RPMI7951 (cell line): ENCODE data around the gene PRKRIP1. TPM values are rescaled to one million over a fixed set of nuclear protein-coding genes. Genes with fewer than 3 reads are reported as not detected.
"Not testable (repeated sequence)": the region's sequence is repeated elsewhere in the genome, so short reads cannot be mapped to it uniquely, and the experiment has no call there.

ENCODE experiments used
- DNase-seq: peaks from one replicate; pipeline ENCODE4 v3.0.0-alpha.2; 2012; ENCODE audit warnings: low read depth
- total RNA-seq: library from RNA; depleted of rRNA; stranded (reverse); fragments of >200 nt; shearing (Covaris generic); gene quantifications from 2 replicates; pipeline ENCODE4 v1.2.3, GENCODE V29; 2014

PRKRIP1 gene
- total RNA-seq, 1 experiment from 2014 or later: 13.3 TPM

DNA sequence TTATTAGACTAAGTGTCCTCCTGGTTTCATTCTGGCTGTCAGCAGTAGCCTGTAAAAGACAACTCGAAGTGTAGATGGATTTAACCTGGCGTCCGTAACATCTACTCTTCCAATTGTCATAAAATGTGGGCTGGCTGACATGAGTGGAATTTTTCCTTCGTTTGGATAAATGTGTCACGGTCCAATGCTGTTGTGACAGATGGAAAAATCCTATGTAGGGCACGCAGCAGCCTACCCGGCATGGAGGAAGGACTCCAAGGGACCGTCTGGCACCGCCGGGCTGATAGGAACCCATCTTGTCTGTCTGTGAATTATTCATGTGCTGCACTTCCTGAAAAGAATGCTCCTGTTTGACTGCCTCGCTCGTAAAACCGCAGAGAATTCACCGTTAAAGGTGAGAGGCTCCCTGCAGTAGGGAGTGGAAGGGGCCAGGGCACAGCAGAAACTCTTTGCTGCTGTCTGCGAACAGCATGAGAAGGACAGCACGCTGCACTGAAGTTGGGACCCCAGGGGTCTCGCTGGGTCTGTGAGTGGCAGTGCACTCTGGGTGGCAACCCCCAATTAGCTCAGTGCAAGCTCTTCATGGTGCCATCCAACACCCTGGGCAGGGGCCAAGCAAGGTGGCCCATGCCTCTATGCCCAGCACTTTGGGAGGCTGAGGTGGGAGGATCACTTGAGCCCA is 35.6 kb downstream of the PRKRIP1 start:
- no peak for DNase-seq

DNA sequence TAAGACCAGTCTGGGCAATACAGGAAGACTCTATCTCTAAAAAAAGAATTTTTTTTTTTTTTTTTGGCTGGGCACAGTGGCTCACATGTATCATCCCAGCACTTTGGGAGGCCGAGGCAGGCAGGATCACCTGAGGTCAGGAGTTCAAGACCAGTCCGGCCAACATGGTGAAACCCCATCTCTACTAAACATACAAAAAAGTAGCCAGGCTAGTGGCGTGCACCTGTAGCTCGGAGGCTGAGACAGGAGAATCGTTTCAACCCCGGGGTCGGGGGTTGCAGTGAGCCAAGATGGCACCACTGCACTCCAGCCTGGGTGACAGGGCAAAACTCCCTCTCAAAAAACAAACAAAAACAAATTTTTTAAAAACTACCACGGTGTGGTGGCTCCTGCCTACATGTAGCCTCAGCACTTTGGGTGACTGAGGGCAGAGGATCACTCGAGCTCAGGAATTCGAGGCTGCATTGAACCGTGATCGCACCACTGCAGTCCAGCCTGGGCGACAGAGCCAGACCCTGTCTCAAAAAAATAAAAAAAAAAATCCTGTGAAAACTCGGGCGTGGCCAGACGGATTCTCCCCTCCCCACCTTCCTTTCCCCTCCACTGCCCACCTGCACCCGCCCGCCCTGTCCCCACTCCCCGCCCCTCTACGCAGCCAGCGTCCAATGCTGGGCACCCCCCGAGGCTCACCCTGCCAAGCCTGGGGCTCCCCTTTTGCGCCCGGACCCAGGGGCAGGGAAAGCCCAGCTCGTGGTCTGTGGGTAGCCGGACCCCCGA is 36.5 kb downstream of the PRKRIP1 start:
- DNase-seq: no peak

DNA sequence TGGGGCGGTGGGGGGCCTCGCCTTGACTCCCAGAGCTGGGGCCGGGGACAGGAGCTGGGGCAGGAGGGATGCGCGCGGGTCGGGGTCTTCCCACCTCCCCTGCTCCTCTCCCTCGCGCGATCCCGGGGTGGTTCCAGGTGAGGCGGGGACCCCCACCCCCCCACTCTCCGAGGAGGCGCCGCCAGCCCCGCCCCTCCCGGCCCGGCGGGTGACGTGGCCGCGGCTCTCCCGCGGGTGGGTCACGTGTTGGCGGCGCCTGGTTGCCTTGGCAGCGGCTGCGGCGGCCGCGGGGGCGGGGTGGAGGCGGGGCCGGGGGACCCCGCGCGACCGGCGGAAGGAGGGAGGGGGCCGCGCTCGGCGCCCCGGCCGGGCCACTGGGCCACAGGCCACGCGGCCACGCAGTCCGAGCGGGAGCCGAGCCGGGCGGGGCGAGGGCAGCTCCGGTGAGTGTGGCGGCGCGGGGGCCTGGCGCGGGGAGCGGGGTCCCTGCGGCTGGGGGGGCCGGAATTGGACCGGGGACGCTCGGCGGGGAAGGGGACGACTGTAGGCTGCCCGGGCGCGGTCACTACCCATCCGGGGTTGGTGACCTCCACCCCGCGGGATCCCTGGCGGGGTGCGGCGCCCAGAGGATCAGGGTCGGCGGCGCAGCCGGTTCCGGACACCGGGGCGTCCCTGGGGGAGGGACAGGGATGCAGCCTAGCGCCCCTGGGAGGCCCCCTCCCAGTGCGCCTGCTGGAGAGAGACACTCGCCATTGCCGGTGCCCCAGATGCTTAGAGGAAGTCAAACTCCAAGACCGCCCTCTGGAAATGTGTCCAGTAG is 37.3 kb downstream of the PRKRIP1 start, which contains the start of gene ORAI2:
Gene ORAI2 (plus strand): TSS at position 357 of the 820 bp plus-strand sequence. CDS start 5,382 bp downstream, outside the sequence.
- peak; percentile 73 for DNase-seq

DNA sequence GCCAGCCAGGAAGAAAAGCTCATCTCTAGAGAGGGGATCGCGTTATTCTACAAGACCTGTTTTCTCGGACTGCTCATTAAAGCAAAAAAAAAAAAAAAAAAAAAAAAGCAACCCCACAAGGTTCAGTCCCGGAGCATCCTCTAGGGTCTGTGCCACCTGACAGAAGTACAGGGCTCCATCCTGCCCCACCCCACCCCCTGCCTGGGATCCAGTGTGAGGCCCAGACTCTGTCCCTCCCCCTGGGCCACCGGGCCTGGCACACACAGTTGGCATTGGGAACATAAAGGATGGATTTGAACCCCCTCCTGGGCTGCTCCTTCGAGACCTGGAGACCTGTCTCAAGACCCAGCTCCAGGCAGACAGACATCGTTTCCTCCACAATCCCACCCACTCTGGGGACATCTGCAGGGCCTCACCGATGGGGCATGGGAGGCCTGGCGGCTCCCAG is 37.9 kb downstream of the PRKRIP1 start:
- no peak for DNase-seq

DNA sequence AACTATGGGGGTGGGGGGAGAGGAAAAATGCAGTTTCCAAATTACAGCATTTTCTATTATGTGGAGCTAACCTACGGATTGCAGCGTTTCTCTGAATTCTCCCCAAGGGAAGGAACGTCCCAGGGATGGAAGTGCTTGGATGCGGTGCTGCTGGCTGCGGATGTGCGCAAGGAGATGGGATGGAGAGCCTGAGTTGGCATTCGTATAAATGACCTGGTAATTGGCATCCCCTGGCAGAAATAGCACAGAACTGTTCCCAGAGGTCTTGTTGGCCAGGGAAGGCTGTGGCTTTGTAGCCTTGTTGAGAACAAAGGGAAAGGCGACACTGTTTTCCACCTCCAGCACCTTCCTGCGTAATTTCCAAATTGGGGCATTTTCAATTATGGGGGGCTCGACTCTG is 40.0 kb downstream of the PRKRIP1 start:
- DNase-seq: no peak

DNA sequence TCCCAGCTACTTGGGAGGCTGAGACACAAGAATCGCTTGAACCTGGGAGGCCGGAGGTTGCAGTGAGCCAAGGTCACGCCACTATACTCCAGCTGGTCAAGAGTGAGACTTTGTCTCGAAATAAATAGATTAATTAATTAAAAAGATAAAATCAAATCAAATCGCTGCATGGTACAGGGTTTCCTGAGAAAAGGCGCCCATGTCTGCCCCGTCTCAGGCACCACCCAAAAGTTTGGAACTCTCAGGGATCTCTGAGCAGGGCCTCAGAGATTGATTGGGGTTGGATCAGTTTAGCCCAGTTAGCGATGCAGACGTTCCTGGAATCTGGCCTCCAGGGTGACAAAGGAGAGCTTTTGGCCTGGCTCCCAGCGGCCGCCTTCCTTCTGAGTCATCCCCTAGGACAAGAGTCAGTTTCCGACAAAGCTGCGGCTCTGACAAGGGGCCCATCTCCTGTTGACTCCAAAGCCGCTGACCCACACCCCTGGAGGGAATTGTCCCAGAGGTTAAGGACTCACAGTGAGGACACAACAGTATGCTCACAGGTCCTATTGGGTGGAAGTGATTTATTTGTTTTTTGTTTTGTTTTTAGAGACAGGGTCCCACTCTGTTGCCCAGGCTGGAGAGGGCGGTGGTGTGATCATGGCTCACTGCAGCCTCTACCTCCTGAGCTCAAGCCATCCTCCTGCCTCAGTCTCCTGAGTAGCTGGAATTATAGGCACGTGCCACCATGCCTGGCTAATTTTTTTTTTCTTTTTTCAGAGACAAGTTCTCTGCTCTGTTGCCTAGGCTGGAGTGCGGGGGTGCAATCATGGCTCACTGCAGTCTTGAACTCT is 44.0 kb downstream of the PRKRIP1 start:
- DNase-seq: peak; percentile 93

DNA sequence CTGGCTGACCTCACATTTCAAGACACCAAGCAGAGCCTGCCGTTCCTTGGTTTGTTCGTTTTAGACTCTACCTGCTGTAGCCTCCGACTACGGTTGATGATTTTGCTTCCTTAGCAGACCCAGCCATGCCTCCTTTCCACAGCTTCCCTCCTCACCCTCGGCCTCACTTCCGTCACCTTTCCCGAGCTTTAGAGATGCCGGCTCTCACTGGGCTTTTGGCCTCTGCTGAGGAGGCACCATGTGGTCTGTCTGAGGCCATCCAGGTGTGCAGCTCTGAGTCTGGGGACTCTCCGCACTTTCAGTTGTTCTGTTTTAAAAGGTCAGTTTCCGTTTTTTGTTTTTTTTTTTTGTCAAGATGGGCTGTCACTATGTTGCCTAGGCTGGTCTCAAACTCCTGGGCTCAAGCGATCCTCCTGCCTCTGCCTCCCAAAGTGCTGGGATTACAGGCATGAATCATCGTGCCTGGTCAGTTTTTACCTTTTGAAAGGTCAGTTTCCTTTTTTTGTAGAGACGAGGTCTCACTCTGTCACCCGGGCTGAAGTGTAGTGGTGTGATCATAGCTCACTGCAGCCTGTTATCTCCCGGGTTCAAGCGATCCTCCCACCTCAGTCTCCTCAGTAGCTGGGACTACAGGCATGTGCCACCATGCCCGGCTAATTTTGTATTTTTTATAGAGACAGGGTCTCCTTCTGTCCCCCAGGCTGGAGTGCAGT is 49.0 kb downstream of the PRKRIP1 start:
- no peak for DNase-seq

DNA sequence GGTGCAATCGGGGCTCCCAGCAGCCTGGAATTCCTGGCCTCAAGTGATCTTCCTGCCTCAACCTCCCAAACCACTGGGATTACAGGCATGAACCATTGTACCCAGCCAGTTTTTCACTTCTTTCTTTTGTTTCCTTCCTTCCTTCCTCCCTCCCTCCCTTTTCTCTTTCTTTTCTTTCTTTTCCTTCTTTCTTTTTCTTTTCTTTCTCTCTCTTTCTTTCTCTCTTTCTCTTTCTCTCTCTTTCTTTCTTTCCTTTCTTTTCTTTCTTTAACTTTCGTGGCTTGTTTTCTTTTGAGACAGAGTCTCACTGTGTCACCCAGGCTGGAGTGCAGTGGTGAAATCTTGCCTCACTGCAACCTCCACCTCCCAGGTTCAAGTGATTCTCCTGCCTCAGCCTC is 49.5 kb downstream of the PRKRIP1 start:
- DNase-seq: no peak

DNA sequence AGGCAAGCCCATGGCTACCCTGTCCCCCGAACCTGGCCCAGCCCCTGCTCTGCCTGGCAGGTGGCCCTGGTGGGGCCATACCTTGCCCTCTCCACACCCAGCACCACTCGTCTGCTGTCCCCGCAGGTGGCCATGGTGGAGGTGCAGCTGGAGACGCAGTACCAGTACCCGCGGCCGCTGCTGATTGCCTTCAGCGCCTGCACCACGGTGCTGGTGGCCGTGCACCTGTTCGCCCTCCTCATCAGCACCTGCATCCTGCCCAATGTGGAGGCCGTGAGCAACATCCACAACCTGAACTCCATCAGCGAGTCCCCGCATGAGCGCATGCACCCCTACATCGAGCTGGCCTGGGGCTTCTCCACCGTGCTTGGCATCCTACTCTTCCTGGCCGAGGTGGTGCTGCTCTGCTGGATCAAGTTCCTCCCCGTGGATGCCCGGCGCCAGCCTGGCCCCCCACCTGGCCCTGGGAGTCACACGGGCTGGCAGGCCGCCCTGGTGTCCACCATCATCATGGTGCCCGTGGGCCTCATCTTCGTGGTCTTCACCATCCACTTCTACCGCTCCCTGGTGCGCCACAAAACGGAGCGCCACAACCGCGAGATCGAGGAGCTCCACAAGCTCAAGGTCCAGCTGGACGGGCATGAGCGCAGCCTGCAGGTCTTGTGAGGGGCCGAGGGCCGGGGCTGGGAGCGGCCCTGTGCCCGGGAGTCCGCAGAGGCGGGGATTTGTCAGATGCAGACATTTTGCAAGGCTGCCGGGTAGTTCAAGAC is 50.4 kb downstream of the PRKRIP1 start:
- DNase-seq: no peak

DNA sequence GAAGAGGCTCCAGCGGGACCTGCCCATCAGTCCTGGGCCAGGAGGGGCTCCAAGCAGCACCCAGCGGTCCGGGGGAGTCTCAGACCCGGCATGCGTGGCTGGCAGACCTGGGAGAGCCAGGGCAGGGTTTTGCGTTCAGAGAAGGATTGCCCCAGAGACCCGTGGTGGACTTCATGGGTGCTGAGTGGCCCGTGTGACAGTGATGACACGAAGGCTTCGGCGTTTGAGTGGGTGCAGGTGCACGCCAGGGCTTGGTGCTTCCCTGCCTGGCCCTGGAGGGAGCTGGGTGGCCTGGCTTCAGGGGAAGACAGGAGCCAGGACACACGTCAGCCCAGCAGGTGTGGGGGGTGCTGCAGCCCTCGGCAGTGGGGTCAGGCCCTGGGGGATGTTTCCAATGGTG is 51.1 kb downstream of the PRKRIP1 start:
- no peak for DNase-seq

DNA sequence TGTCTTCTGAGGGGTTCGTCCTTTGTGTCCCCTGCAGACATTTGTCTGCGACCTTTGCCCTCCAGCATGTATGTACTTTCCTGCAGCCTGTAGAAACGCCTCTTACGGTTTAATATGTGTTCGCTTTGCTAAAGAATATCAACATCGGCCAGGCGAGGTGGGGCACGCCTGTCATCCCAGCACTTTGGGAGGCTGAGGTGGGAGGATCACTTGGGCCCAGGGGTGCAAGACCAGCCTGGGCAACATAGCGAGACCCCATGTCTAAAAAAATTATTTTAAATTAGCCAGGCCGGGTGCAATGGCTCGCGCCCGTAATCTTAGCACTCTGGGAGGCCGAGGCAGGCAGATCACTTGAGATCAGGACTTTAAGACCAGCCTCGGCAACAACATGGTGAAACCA is 53.0 kb downstream of the PRKRIP1 start:
- no peak for DNase-seq

DNA sequence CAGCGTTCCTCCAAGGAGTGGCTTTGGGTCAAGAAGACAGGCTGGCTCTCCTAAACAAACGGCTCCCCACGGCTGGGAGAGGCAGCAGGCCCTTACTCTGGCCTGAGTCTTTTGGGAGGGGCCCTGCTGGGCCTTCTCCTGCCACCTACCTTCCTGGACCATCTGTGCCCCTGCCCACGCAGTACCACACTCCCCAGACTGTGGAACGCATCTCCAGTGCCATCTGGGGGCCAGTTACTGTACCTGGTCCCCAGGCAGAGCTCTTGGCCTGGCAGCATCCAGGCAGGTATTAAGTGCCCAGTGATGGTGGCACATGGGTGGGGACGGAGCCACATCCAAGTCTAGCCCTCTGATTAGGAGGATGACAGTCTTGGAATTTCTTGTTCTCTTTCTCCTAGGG is 54.1 kb downstream of the PRKRIP1 start:
- no peak for DNase-seq

DNA sequence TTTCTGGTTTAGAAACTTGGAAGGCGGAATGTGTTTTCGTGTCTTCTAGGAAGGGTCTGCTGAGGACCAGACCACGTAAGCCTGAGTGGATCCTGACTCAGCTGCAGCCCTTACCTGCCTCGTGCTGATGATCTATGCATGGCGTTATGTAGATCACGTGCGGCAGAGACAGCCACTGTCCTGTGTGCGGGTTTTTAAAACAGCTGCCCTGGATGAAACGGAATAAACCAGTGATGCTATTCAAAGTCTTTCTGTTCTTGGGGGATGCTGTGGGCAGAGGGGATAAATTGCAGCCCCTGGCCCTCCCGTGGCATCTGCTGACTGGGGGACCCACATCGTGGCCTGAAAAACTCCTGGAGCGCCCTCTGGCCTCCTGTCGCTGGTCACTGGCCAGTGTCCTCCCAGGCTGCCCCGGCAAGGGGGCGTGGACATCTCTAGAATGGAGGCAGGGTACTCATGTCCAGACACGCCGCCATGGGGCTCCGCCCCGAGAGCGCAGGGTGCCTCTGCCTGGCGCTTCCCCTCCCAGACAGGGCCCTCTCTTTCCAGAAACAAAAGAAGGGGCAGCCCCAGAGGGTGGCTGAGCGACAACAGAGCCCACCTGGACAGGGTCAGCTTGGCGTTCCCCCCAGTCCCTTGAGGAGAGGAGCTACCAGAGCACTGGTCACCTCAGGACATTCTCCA is 55.4 kb downstream of the PRKRIP1 start:
- no peak for DNase-seq

DNA sequence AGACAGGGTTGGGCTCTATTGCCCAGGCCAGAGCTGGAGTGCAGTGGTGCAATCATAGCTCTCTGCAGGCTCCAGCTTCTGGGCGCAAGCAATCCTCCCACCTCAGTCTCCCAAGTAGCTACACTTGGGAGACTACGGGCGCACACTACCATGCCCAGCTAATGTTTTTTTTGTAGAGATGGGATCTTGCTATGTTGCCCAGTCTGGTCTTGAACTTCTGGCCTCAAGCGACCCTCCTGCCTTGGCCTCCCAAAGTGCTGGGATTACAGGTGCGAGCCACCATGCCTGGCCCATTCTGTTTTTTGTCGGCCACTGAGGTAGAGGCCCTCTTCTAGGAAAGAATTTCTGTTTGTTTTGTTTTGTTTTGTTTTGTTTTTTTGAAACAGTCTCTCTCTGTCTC is 56.3 kb downstream of the PRKRIP1 start:
- no peak for DNase-seq

DNA sequence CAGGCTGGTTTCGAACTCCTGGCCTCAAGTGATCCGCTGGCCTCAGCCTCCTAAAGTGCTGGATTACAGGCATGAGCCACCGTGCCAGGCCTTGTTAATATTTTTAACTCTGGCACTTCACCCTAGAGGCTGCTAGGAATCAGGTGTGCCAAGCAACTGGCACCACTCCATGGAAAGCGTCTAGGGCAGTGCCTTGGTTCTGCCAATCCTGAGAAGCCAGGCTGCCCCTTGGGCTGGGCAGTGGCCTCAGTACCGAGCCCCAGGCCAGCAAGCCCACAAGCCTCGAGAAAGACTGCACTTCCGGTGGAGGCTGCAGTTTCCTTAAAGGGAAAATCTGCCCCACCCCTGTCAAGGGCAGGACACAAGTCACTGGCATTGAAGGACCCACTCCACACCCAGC is 57.2 kb downstream of the PRKRIP1 start:
- no peak for DNase-seq

DNA sequence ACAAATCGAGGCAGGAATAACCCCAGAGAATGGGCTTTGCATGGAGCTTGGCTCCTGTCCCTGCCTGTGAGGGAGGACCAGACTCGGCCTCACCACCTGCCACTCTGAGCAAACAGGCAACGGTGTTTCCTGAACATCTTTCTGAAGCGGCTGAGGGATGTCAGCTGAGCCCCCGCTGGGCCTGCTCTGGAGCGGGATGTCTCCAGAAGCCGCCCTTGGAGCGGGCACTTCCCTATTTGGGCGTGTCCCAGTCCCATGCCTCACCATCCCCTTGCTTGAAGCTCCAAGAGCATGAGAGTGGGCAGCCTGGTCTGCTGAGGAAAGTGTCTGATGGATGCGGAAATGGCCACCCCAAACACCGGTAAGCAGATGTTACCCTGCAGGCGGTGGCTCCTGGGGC is 58.3 kb downstream of the PRKRIP1 start:
- no peak for DNase-seq

DNA sequence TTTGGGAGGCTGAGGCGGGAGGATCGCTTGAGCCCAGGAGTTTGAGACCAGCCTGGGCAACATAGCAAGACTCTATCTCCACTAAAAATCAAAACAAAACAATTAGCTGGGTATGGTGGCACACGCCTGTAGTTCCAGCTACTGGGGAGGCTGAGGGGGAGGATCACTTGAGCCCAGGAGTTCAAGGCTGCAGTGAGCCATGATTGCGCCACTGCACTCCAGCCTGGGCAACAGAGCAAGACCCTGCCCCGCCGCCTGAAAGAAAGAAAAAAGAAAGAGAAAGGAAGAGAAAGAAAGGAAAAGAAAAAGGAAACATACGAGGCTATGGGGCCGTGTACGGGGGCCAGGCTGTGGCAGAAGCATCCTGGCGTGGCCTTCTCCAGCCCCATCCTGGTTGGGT is 58.8 kb downstream of the PRKRIP1 start:
- not testable (repeated sequence) for DNase-seq

DNA sequence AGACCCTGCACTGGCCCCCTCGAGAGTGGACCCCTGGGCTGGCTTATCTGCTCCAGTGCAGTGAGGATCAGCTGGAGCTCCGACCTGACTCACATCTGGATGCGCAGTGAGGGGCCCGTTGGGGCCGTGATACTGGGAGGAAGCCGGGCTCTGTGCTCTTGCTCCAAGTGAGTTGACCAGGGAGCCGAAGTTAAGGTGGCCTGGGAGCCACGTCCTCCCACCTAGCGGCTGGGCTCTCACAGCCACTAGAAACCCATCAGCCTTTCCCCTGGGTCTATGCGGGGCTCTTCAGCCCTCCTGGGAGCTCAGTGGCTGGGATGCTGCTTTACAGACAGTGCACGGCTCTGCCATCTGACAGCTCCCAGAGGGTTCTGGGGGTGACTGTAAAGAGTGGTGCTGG is 59.4 kb downstream of the PRKRIP1 start:
- DNase-seq: no peak

DNA sequence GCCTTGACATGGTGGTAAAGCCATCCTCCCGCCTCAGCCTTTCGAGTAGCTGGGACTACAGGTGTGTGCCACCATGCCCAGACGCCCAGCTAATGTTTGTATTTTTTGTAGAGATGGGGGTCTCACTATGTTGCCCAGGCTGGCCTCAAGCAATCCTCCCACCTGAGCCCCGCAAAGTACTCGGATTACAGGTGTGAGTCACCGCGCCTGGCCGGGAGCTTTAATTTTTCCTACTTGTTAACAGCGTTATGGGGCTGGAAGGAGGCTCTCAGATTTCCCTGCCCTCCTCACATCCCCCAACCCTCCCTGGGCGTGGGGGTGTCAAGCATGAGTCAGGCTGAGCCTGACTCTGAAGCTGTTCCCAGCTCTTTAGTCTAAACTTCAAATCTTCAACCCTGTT is 60.2 kb downstream of the PRKRIP1 start:
- no peak for DNase-seq
